Measurements from ENCODE around the gene ACACB. TPM values are rescaled to one million over a fixed set of nuclear protein-coding genes. Genes with fewer than 3 reads are reported as not detected.

Gene ACACB
- total RNA-seq, 1 donor from 2014 or later: 130 TPM

GRCh38 chr12:109114644-109115043 lies 1.7 kb upstream of the ACACB start:
- intact Hi-C loops (cut with DNase I): loop anchor here (5.0 kb wide), 1 partner anchor 38 kb away; no protein-coding TSS in a partner anchor
- H3K27ac ChIP-seq: peak overlapping the region; percentile 65

GRCh38 chr12:109115404-109115757 lies 1.0 kb upstream of the ACACB start:
- no peaks in the 10 kb centered on the region for H3K9me3 ChIP-seq
- no peak for DNase-seq (ENCODE audit: extremely low spot score in 2 of 2)
- no peak overlapping the region for H3K4me3 ChIP-seq
- TF ChIP-seq POLR2AphosphoS5 (IDR thresholded peaks at IDR 0.05; ENCODE audit: insufficient read depth in 1 of 2, low read depth in 1 of 2): no peak
- TF ChIP-seq POLR2A (IDR thresholded peaks at IDR 0.05): no peak
- TF ChIP-seq CTCF (IDR thresholded peaks at IDR 0.05): no peak
- peaks cover 58% of the 10 kb centered on the region for H3K4me1 ChIP-seq
- intact Hi-C loops (cut with DNase I): no loop called here
- H3K36me3 ChIP-seq: no peaks in the 10 kb centered on the region
- peak overlapping the region; percentile 65 for H3K27ac ChIP-seq
- H3K27me3 ChIP-seq: no peaks in the 10 kb centered on the region

More at GRCh38 chr12:109114644-109115043, 1.7 kb upstream of the ACACB start:
- no peak overlapping the region for H3K4me3 ChIP-seq
- no peak for TF ChIP-seq POLR2A (IDR thresholded peaks at IDR 0.05)
- no peak for TF ChIP-seq CTCF (IDR thresholded peaks at IDR 0.05)
- no peak for TF ChIP-seq POLR2AphosphoS5 (IDR thresholded peaks at IDR 0.05; ENCODE audit: insufficient read depth in 1 of 2, low read depth in 1 of 2)
- H3K27me3 ChIP-seq: no peaks in the 10 kb centered on the region
- DNase-seq (ENCODE audit: extremely low spot score in 2 of 2): no peak
- H3K36me3 ChIP-seq: no peaks in the 10 kb centered on the region
- peaks cover 64% of the 10 kb centered on the region for H3K4me1 ChIP-seq
- H3K9me3 ChIP-seq: no peaks in the 10 kb centered on the region

- intact Hi-C loops (cut with DNase I): no loop called here
- Histone ChIP-seq H3K36me3 (no peaks in the 10 kb centered on the region), H3K27ac (peak overlapping the region; percentile 65), H3K4me1 (peaks cover 54% of the 10 kb centered on the region), H3K4me3 (no peak overlapping the region), H3K9me3 (no peaks in the 10 kb centered on the region), H3K27me3 (no peaks in the 10 kb centered on the region)
- TF ChIP-seq POLR2A (IDR thresholded peaks at IDR 0.05) (no peak), CTCF (IDR thresholded peaks at IDR 0.05) (no peak), POLR2AphosphoS5 (IDR thresholded peaks at IDR 0.05; ENCODE audit: insufficient read depth in 1 of 2, low read depth in 1 of 2) (no peak)
- DNase-seq (ENCODE audit: extremely low spot score in 2 of 2): no peak
Observed at GRCh38 chr12:109116611-109116949, 193 bp downstream of the ACACB start.

GRCh38 chr12:109120095-109120494 lies 3.7 kb downstream of the ACACB start:
- Histone ChIP-seq H3K9me3 (no peaks in the 10 kb centered on the region), H3K27ac (no peak overlapping the region), H3K4me1 (peaks cover 25% of the 10 kb centered on the region), H3K36me3 (no peaks in the 10 kb centered on the region), H3K4me3 (no peak overlapping the region), H3K27me3 (no peaks in the 10 kb centered on the region)
- no peak for TF ChIP-seq POLR2A (IDR thresholded peaks at IDR 0.05)
- DNase-seq (ENCODE audit: extremely low spot score in 2 of 2): no peak
- intact Hi-C loops (cut with DNase I): no loop called here

- Histone ChIP-seq H3K4me3 (no peak overlapping the region), H3K27ac (no peak overlapping the region), H3K4me1 (peaks cover 25% of the 10 kb centered on the region), H3K27me3 (no peaks in the 10 kb centered on the region), H3K9me3 (no peaks in the 10 kb centered on the region), H3K36me3 (no peaks in the 10 kb centered on the region)
- no peak for DNase-seq (ENCODE audit: extremely low spot score in 2 of 2)
- TF ChIP-seq CTCF (IDR thresholded peaks at IDR 0.05): no peak
- no peak for TF ChIP-seq POLR2AphosphoS5 (IDR thresholded peaks at IDR 0.05; ENCODE audit: insufficient read depth in 1 of 2, low read depth in 1 of 2)
- TF ChIP-seq POLR2A (IDR thresholded peaks at IDR 0.05): no peak
- intact Hi-C loops (cut with DNase I): no loop called here
Observed at GRCh38 chr12:109120557-109120956, 4.2 kb downstream of the ACACB start.

Data from vagina (tissue), 2 donors.